Activated naive CD4-positive, alpha-beta T cell treated with anti-CD3 and anti-CD28 coated beads for 36 hours (primary cell): Measurements from ENCODE around the gene CASS4. TPM values are rescaled to one million over a fixed set of nuclear protein-coding genes. Genes with fewer than 3 reads are reported as not detected.

ENCODE experiments used
- CTCF ChIA-PET: fragments of 350-600 bp; sonication (Branson Sonifier 250); formaldehyde crosslinking; loops from one replicate; lab custom pipeline; 2021; ENCODE audit warnings: antibody characterized with exemption; lab: Charles Lee
- DNase-seq: peaks from one replicate; pipeline ENCODE4 v3.0.0-alpha.2; 2020
- H3K27ac Mint-ChIP-seq: one replicate; pipeline ENCODE4 v1.8.0; 2021; ENCODE audit warnings: mild to moderate bottlenecking, mixed read lengths
- H3K27me3 Mint-ChIP-seq: one replicate; pipeline ENCODE4 v1.8.0; 2021; ENCODE audit warnings: low read depth, mixed read lengths
- H3K36me3 Mint-ChIP-seq: one replicate; pipeline ENCODE4 v1.8.0; 2021; ENCODE audit warnings: low read depth, mixed read lengths
- H3K4me1 Mint-ChIP-seq: one replicate; pipeline ENCODE4 v1.8.0; 2021; ENCODE audit warnings: low read depth, mixed read lengths
- H3K4me3 Mint-ChIP-seq: one replicate; pipeline ENCODE4 v1.8.0; 2021; ENCODE audit warnings: mild to moderate bottlenecking, moderate library complexity, mixed read lengths
- H3K9me3 Mint-ChIP-seq: one replicate; pipeline ENCODE4 v1.8.0; 2021; ENCODE audit warnings: mixed read lengths
- intact Hi-C: fragments of 100-400 bp; cut with micrococcal nuclease; formaldehyde crosslinking; loops from one replicate; pipeline ENCODE4 v1.15.1; 2023
- total RNA-seq, 2 experiments: library from RNA; stranded (reverse); gene quantifications; one replicate each; pipeline ENCODE4 v1.2.3, GENCODE V29; 2021

CASS4 gene
- total RNA-seq, 2 experiments from 2014 or later: 5.1 to 5.2 TPM

DNA sequence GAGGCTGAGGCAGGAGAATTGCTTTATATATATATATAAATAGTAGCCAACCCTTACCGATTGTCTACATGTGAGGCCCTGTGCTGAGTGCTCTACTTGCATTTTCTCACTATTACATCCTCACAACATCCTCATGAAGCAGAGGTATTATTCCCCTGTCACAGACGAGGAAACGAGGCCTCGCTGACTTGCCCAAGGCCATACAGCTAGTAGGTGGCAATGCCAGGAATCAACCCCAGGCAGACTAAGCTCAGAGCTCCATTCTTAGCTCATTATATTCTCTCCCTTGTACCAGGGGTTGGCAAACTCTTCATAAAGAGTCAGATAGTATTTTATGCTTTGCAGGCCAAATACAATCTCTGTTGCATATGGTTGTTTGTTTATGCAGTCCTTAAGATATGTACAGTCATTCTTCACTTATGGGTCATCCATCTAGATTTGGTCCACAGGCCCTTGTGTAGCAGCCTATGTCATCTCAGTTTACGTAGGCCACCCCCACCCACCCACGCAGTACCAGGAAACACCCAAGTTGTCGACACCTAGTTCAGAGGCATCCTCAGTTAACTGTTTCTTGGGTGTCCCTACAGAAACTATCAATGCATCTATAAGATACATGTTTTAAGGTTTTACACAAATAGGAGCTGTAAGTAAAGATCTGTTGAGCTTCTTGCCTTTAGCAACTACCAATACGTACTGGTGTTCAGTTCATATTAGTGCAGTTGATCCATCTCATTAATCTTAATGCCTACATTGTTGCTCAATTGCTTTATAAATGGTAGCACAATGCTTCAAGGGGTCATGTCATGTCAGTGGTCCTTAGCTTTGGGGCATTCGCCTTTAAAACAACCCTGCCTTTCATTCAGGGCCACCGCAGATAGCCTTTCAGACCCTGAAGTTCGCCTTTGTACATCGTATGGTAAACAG is 3.0 kb downstream of the CASS4 start:
- CTCF ChIA-PET: interaction anchor here (1.0 to 2.8 kb wide), 3 partner anchors 9 to 27 kb away, joined by 3 to 11 read pairs (median 3); no protein-coding TSS in a partner anchor
- Mint-ChIP-seq H3K4me3 (peak overlapping the region; percentile 60), H3K9me3 (peaks cover 3% of the 10 kb centered on the region), H3K27me3 (no peaks in the 10 kb centered on the region), H3K27ac (peak overlapping the region; percentile 98), H3K4me1 (peaks cover 86% of the 10 kb centered on the region), H3K36me3 (peaks cover 22% of the 10 kb centered on the region)
- peak; percentile 88 for DNase-seq
- intact Hi-C loops: loop anchor here (1.0 to 10.0 kb wide), 4 partner anchors 7 to 1200 kb away; partner anchors contain the start of genes RBM38 and RTF2

GRCh38 chr20:56417402-56417801 is 5.3 kb downstream of the CASS4 start:
- peaks cover 91% of the 10 kb centered on the region for H3K4me1 Mint-ChIP-seq
- peaks cover 2% of the 10 kb centered on the region for H3K9me3 Mint-ChIP-seq
- no peak for DNase-seq
- H3K27ac Mint-ChIP-seq: peak overlapping the region; percentile 91
- H3K27me3 Mint-ChIP-seq: no peaks in the 10 kb centered on the region
- H3K4me3 Mint-ChIP-seq: no peak overlapping the region
- H3K36me3 Mint-ChIP-seq: peaks cover 13% of the 10 kb centered on the region
- intact Hi-C loops: loop anchor here (5.0 to 10.0 kb wide), 2 partner anchors 975 to 1197 kb away; partner anchors contain the start of gene RBM38
- CTCF ChIA-PET: interaction anchor here (1.1 to 1.6 kb wide), 4 partner anchors 11 to 20 kb away, joined by 3 to 6 read pairs (median 3); no protein-coding TSS in a partner anchor

DNA sequence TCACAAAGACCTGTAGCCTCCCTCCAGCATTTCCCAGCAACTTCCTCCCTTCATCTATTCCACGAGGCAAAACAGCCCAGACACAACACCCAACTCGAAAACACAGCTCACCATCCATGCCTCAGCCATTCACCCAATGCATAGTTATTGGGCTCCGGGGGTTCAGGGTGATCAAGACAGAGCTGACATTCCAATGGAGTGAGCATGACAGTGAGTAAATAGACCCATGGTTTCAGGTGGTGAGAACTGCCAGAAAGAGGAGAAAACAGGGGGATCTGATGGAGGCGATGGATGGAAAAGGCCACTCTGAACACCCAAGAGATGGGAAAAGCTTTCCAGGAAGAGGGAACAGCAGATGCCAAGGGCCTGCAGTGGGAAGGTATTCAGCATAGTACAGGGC is 5.9 kb downstream of the CASS4 start:
- intact Hi-C loops: loop anchor here (5.0 to 10.0 kb wide), 2 partner anchors 974 to 1197 kb away; partner anchors contain the start of gene RBM38
- peaks cover 91% of the 10 kb centered on the region for H3K4me1 Mint-ChIP-seq
- peaks cover 8% of the 10 kb centered on the region for H3K36me3 Mint-ChIP-seq
- H3K27ac Mint-ChIP-seq: peak overlapping the region; percentile 91
- H3K4me3 Mint-ChIP-seq: peak overlapping the region; percentile 59
- H3K9me3 Mint-ChIP-seq: no peaks in the 10 kb centered on the region
- no peak for DNase-seq
- H3K27me3 Mint-ChIP-seq: no peaks in the 10 kb centered on the region
- CTCF ChIA-PET: interaction anchor here (1.1 to 1.6 kb wide), 4 partner anchors 11 to 19 kb away, joined by 3 to 6 read pairs (median 3); no protein-coding TSS in a partner anchor

- Mint-ChIP-seq H3K27me3 (no peaks in the 10 kb centered on the region), H3K36me3 (peaks cover 6% of the 10 kb centered on the region), H3K27ac (peak overlapping the region; percentile 91), H3K4me1 (peaks cover 90% of the 10 kb centered on the region), H3K4me3 (peak overlapping the region; percentile 59), H3K9me3 (no peaks in the 10 kb centered on the region)
- intact Hi-C loops: loop anchor here (5.0 to 10.0 kb wide), 2 partner anchors 974 to 1196 kb away; partner anchors contain the start of gene RBM38
- DNase-seq: peak; percentile 51
- CTCF ChIA-PET: interaction anchor here (1.1 to 1.6 kb wide), 3 partner anchors 12 to 20 kb away, joined by 3 to 6 read pairs (median 3); no protein-coding TSS in a partner anchor
Observed at GRCh38 chr20:56418385-56418861, 6.4 kb downstream of the CASS4 start.

GRCh38 chr20:56420028-56420427 is 8.0 kb downstream of the CASS4 start:
- intact Hi-C loops: no loop called here
- Mint-ChIP-seq H3K27me3 (no peaks in the 10 kb centered on the region), H3K4me3 (no peak overlapping the region), H3K36me3 (no peaks in the 10 kb centered on the region), H3K9me3 (no peaks in the 10 kb centered on the region), H3K27ac (peak overlapping the region; percentile 91), H3K4me1 (peaks cover 83% of the 10 kb centered on the region)
- no peak for DNase-seq
- CTCF ChIA-PET: no interaction called here

DNA sequence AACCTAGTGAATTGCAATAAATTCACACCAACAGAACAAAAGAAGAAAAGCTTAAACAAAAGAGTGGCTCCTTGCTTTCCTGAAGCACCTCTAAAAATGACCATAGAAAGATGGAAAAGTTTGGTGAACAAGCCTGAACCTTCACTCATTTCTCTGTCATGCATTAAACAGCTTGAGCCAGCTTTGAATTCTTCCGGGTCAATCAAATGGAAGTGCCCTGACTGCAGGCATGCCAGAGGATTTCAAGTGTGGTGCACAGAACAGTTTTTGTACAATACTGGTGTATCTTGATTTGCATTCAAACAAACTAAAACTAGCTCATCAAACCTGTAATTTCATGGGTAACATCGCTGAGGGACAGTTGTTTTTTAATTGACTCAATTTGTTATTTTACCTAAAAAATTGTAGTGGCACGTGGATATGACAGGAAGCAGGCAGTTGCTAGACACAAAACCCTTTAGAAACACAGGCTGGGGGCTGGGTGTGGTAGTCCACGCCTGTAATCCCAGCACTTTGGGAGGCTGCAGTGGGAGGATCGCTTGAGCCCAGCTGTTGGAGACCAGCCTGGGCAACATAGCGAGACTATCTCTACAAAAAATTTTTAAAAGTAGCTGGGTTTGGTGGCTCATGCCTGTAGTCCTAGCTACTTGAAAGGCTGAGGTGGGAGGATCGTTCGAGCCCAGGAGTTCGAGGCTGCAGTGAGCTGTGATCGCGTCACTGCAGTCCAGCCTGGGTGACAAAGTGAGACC is 9.1 kb downstream of the CASS4 start:
- peaks cover 74% of the 10 kb centered on the region for H3K4me1 Mint-ChIP-seq
- no peaks in the 10 kb centered on the region for H3K27me3 Mint-ChIP-seq
- CTCF ChIA-PET: interaction anchor here (0.8 to 1.4 kb wide), 2 partner anchors 9 to 11 kb away, joined by 3 read pairs; partner anchors contain the start of gene CASS4
- no peaks in the 10 kb centered on the region for H3K36me3 Mint-ChIP-seq
- peak overlapping the region; percentile 19 for H3K4me3 Mint-ChIP-seq
- no peaks in the 10 kb centered on the region for H3K9me3 Mint-ChIP-seq
- intact Hi-C loops: no loop called here
- peak overlapping the region; percentile 66 for H3K27ac Mint-ChIP-seq
- no peak for DNase-seq

DNA sequence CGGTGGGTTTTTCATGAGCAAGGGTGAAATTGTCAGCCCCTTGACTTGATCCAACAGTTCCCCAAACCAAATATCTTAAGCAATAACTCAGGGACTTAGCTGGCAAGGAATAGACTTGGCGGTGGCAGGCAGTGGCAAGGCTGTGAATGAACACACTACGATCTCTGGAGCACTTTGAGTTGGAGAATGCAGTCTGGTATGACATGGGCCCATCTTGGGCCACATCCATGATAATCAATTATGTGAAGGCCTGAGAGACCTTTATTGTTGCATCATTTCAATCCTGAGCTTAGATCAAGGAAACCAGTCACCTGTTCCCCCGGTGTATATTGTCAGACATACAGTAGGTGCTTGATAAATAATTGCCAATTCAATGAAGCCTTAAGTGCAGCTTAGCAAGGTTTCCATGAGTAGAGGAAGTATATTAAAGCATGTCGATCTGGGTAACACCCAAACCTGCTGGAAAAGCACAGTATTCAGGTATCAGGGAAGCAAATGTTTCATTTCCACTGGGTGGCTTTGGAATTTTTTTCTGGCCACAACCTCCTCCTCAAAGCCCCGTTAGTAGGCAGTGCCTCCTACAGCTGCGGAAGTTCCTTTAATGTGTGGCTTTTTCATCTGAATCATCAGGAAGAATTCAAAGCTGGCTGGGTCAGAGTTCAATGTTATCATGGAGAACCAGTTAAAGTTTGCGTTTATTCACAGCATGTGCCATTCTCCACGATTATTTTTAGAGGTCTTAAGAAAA is 10.2 kb downstream of the CASS4 start:
- intact Hi-C loops: loop anchor here (1.0 kb wide), 2 partner anchors 8 kb away; no protein-coding TSS in a partner anchor
- H3K36me3 Mint-ChIP-seq: no peaks in the 10 kb centered on the region
- H3K27me3 Mint-ChIP-seq: no peaks in the 10 kb centered on the region
- no peak for DNase-seq
- CTCF ChIA-PET: interaction anchor here (0.7 to 1.4 kb wide), 6 partner anchors 9 to 156 kb away, joined by 3 to 6 read pairs (median 3); partner anchors contain the start of gene CASS4
- peaks cover 66% of the 10 kb centered on the region for H3K4me1 Mint-ChIP-seq
- H3K27ac Mint-ChIP-seq: peak overlapping the region; percentile 80
- H3K9me3 Mint-ChIP-seq: no peaks in the 10 kb centered on the region
- peak overlapping the region; percentile 19 for H3K4me3 Mint-ChIP-seq

DNA sequence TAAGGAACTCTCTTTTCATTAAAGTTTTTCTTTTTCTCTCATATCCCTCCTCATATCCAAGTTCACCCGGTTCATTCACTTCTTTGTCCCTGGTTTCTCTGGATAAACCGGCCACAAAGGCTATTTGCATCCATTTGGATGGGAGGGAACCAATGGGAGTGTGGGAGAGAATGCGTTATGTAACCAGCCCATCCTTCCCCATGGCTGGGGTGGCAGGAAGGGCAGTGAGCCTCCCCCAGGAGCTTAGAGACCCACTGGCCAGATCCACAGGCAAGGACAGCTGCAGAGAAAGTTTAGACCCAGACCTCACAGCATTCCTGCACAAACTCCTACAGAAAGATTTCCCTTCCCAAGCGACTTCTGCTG is 10.7 kb downstream of the CASS4 start:
- CTCF ChIA-PET: interaction anchor here (1.0 to 1.3 kb wide), 4 partner anchors 10 to 20 kb away, joined by 3 to 6 read pairs (median 5); no protein-coding TSS in a partner anchor
- H3K4me1 Mint-ChIP-seq: peaks cover 66% of the 10 kb centered on the region
- H3K27ac Mint-ChIP-seq: peak overlapping the region; percentile 80
- no peak overlapping the region for H3K4me3 Mint-ChIP-seq
- DNase-seq: no peak
- intact Hi-C loops: loop anchor here (1.0 kb wide), 2 partner anchors 7 to 9 kb away; no protein-coding TSS in a partner anchor
- no peaks in the 10 kb centered on the region for H3K9me3 Mint-ChIP-seq
- no peaks in the 10 kb centered on the region for H3K36me3 Mint-ChIP-seq
- H3K27me3 Mint-ChIP-seq: no peaks in the 10 kb centered on the region

DNA sequence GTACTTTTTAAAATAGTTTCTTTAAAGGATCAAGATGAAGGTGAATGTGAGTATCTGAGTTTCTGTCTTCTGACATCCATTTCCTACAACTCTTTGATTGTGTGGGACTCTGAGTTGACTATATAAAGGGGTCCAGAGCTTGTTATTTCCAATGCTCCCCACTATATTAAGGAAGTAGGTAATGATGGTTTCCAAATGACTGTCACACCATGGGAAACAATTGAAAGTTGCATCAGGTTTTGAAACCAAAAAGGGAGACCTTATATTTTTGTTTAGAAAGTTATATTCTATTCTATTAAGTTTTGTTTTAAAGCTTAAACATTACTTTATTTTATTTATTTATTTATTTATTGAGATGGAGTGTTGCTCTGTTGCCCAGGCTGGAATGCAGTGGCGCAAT is 11.2 kb downstream of the CASS4 start:
- Mint-ChIP-seq H3K9me3 (no peaks in the 10 kb centered on the region), H3K27ac (peak overlapping the region; percentile 80), H3K36me3 (no peaks in the 10 kb centered on the region), H3K4me3 (no peak overlapping the region), H3K4me1 (peaks cover 66% of the 10 kb centered on the region), H3K27me3 (no peaks in the 10 kb centered on the region)
- DNase-seq: no peak
- CTCF ChIA-PET: interaction anchor here (1.0 to 1.3 kb wide), 3 partner anchors 10 to 20 kb away, joined by 3 to 6 read pairs (median 4); no protein-coding TSS in a partner anchor
- intact Hi-C loops: no loop called here

DNA sequence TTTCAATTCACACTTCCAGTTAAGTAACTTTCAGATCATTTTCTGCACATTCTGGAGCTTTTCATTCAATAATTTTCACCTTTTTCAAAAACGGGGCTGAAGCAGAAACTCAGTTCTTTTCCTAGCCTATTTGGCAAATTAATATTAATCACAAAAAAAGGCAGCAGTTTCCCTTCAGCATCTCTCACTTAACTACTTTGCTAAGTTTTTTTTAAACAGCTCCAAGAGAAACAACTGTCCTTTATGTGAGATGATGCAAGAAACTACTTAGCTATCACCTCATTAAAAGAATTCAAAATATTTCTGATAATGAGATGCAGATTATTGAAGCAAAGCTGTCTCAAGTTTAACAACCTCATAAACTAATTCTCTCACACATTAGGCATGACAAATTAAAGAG is 11.8 kb downstream of the CASS4 start:
- no peak overlapping the region for H3K27ac Mint-ChIP-seq
- CTCF ChIA-PET: interaction anchor here (0.6 to 1.0 kb wide), 2 partner anchors 19 to 185 kb away, joined by 4 to 6 read pairs; no protein-coding TSS in a partner anchor

DNA sequence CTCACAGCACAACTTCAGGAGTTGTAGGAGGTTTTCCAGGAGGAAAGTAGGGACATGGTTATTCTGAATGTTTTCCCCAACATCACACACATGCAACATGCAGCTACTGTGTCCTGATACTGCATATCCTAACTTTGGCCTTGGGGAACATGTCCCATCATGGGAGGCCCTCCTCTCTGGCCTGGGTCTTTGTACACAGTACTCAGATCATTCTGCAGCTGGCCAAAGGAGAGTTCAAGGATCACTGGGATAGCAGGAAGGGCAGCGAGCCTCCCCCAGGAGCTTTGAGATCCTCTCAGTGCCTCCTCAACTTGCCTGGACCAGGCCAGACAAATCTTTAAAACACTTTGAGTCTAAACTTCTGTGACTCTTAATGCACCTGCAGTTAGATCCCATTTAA is 12.9 kb downstream of the CASS4 start:
- intact Hi-C loops: no loop called here
- Mint-ChIP-seq H3K4me3 (no peak overlapping the region), H3K9me3 (no peaks in the 10 kb centered on the region), H3K4me1 (peaks cover 70% of the 10 kb centered on the region), H3K27ac (no peak overlapping the region), H3K27me3 (no peaks in the 10 kb centered on the region), H3K36me3 (peaks cover 3% of the 10 kb centered on the region)
- no peak for DNase-seq
- CTCF ChIA-PET: no interaction called here

More for the DNA sequence above, 11.8 kb downstream of the CASS4 start:
- Mint-ChIP-seq H3K36me3 (no peaks in the 10 kb centered on the region), H3K4me1 (peaks cover 67% of the 10 kb centered on the region), H3K27me3 (no peaks in the 10 kb centered on the region), H3K9me3 (no peaks in the 10 kb centered on the region), H3K4me3 (no peak overlapping the region)
- intact Hi-C loops: no loop called here
- DNase-seq: no peak
